Measurements from ENCODE around the gene PEX5L. TPM values are rescaled to one million over a fixed set of nuclear protein-coding genes. Genes with fewer than 3 reads are reported as not detected.
"Not testable (repeated sequence)": the region's sequence is repeated elsewhere in the genome, so short reads cannot be mapped to it uniquely, and the experiment has no call there.

Gene PEX5L
- total RNA-seq, 2 experiments from 2014 or later = not detected

GRCh38 chr3:180048103-180048502, 11.4 kb upstream of the PEX5L start:
- H3K27ac Mint-ChIP-seq = no peak overlapping the region

GRCh38 chr3:180040966-180041365, 4.2 kb upstream of the PEX5L start:
- peaks cover 44% of the 10 kb centered on the region for H3K27me3 Mint-ChIP-seq
- H3K4me1 Mint-ChIP-seq = peaks cover 9% of the 10 kb centered on the region
- H3K9me3 Mint-ChIP-seq = peaks cover 2% of the 10 kb centered on the region
- H3K36me3 Mint-ChIP-seq = no peaks in the 10 kb centered on the region
- no peak overlapping the region for H3K4me3 Mint-ChIP-seq
- no peak for DNase-seq
- H3K27ac Mint-ChIP-seq = no peak overlapping the region

More at GRCh38 chr3:180048103-180048502, 11.4 kb upstream of the PEX5L start:
- Mint-ChIP-seq H3K9me3 (no peaks in the 10 kb centered on the region), H3K27me3 (peaks cover under 1% of the 10 kb centered on the region), H3K4me3 (no peak overlapping the region), H3K4me1 (no peaks in the 10 kb centered on the region), H3K36me3 (no peaks in the 10 kb centered on the region)
- DNase-seq = no peak

- Mint-ChIP-seq H3K27ac (no peak overlapping the region), H3K9me3 (no peaks in the 10 kb centered on the region), H3K27me3 (peaks cover 61% of the 10 kb centered on the region), H3K36me3 (no peaks in the 10 kb centered on the region), H3K4me3 (peak overlapping the region; percentile 61), H3K4me1 (peaks cover 12% of the 10 kb centered on the region)
- DNase-seq = no peak
Observed at GRCh38 chr3:180036092-180036670, 556 bp downstream of the PEX5L start.

GRCh38 chr3:180026997-180027396, 9.7 kb downstream of the PEX5L start:
- Mint-ChIP-seq H3K36me3 (no peaks in the 10 kb centered on the region), H3K9me3 (no peaks in the 10 kb centered on the region), H3K4me3 (no peak overlapping the region), H3K27me3 (peaks cover under 1% of the 10 kb centered on the region), H3K4me1 (no peaks in the 10 kb centered on the region), H3K27ac (no peak overlapping the region)
- no peak for DNase-seq

GRCh38 chr3:180018543-180018942, 18.2 kb downstream of the PEX5L start:
- Mint-ChIP-seq H3K9me3 (no peaks in the 10 kb centered on the region), H3K4me3 (no peak overlapping the region), H3K36me3 (no peaks in the 10 kb centered on the region), H3K27me3 (no peaks in the 10 kb centered on the region), H3K27ac (no peak overlapping the region), H3K4me1 (no peaks in the 10 kb centered on the region)
- no peak for DNase-seq

DNA sequence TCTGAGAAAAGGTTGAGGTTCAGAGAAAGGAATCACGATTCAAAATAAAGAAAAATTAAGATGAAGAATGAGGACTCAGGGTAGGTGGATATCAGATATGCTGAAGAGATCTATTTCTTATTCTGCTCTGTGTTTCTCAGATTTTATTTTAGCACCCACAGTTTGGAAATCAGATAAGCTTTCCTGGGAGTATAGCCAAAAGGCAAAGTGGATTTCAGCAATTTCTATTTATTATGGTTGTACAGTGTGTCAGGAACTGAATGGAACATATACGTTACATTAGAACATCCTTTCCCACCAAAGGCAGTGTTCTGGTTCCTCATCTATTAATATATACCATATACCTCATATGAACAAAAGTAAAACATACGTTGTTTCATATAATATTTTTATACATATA, 18.9 kb downstream of the PEX5L start:
- H3K36me3 Mint-ChIP-seq = no peaks in the 10 kb centered on the region
- no peak overlapping the region for H3K4me3 Mint-ChIP-seq
- H3K9me3 Mint-ChIP-seq = no peaks in the 10 kb centered on the region
- H3K27me3 Mint-ChIP-seq = no peaks in the 10 kb centered on the region
- no peaks in the 10 kb centered on the region for H3K4me1 Mint-ChIP-seq
- DNase-seq = no peak
- H3K27ac Mint-ChIP-seq = no peak overlapping the region

- no peaks in the 10 kb centered on the region for H3K27me3 Mint-ChIP-seq
- no peak overlapping the region for H3K4me3 Mint-ChIP-seq
- no peaks in the 10 kb centered on the region for H3K4me1 Mint-ChIP-seq
- no peak for DNase-seq
- no peaks in the 10 kb centered on the region for H3K36me3 Mint-ChIP-seq
- peaks cover 10% of the 10 kb centered on the region for H3K9me3 Mint-ChIP-seq
- no peak overlapping the region for H3K27ac Mint-ChIP-seq
Observed at GRCh38 chr3:180011927-180012326, 24.8 kb downstream of the PEX5L start.

DNA sequence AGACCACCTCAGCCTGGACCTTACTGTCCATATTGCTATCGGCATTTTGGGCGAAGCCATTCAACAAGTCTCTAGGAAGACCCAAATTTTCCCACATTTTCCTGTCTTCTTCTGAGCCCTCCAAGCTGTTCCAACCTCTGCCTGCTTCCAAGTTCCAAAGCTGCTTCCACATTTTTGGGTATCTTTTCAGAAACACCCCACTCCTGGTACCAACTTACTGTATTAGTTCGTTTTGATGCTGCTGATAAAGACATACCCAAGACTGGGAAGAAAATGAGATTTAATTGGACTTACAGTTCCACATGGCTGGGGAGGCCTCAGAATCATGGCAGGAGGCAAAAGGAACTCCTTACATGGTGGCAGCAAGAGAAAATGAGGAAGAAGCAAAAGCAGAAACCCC, 28.4 kb downstream of the PEX5L start:
- H3K36me3 Mint-ChIP-seq, DNase-seq, H3K27me3 Mint-ChIP-seq, H3K4me3 Mint-ChIP-seq, H3K4me1 Mint-ChIP-seq, H3K27ac Mint-ChIP-seq: not testable (repeated sequence)
- peaks cover 12% of the 10 kb centered on the region for H3K9me3 Mint-ChIP-seq

GRCh38 chr3:180004542-180004941, 32.2 kb downstream of the PEX5L start:
- no peak overlapping the region for H3K4me3 Mint-ChIP-seq
- H3K4me1 Mint-ChIP-seq = no peaks in the 10 kb centered on the region
- H3K36me3 Mint-ChIP-seq = no peaks in the 10 kb centered on the region
- no peaks in the 10 kb centered on the region for H3K27me3 Mint-ChIP-seq
- H3K9me3 Mint-ChIP-seq = peaks cover 12% of the 10 kb centered on the region
- no peak overlapping the region for H3K27ac Mint-ChIP-seq
- DNase-seq = no peak

- H3K36me3 Mint-ChIP-seq = no peaks in the 10 kb centered on the region
- peaks cover 3% of the 10 kb centered on the region for H3K9me3 Mint-ChIP-seq
- DNase-seq = no peak
- H3K27ac Mint-ChIP-seq = no peak overlapping the region
- no peaks in the 10 kb centered on the region for H3K4me1 Mint-ChIP-seq
- no peaks in the 10 kb centered on the region for H3K27me3 Mint-ChIP-seq
- H3K4me3 Mint-ChIP-seq = no peak overlapping the region
Observed at GRCh38 chr3:180002006-180002405, 34.7 kb downstream of the PEX5L start.

- no peak for DNase-seq
- Mint-ChIP-seq H3K36me3 (no peaks in the 10 kb centered on the region), H3K9me3 (no peaks in the 10 kb centered on the region), H3K4me1 (no peaks in the 10 kb centered on the region), H3K4me3 (no peak overlapping the region), H3K27me3 (no peaks in the 10 kb centered on the region), H3K27ac (no peak overlapping the region)
Observed at GRCh38 chr3:180000500-180000899, 36.2 kb downstream of the PEX5L start.

DNA sequence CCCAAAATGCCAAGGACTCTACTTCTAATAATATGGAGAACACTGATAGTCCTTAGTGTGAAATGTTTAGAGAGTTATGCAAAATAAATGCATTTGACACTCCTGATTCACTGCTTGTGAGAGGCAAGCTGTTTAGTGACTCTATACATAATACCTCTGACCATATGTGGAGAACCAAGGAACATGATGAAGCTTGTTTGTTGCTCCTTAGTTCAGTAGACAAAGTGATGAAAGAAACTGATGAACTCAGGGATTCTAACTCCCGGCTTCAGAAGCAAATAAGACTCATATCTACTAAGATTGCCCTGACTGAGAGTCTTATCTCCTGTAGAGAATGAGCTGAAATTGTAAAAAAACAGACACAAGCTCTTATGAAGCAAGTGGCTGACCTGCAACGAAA, 41.3 kb downstream of the PEX5L start:
- no peak overlapping the region for H3K27ac Mint-ChIP-seq
- no peak for DNase-seq
- no peaks in the 10 kb centered on the region for H3K4me1 Mint-ChIP-seq
- no peaks in the 10 kb centered on the region for H3K9me3 Mint-ChIP-seq
- no peaks in the 10 kb centered on the region for H3K36me3 Mint-ChIP-seq
- H3K4me3 Mint-ChIP-seq = no peak overlapping the region
- no peaks in the 10 kb centered on the region for H3K27me3 Mint-ChIP-seq

DNA sequence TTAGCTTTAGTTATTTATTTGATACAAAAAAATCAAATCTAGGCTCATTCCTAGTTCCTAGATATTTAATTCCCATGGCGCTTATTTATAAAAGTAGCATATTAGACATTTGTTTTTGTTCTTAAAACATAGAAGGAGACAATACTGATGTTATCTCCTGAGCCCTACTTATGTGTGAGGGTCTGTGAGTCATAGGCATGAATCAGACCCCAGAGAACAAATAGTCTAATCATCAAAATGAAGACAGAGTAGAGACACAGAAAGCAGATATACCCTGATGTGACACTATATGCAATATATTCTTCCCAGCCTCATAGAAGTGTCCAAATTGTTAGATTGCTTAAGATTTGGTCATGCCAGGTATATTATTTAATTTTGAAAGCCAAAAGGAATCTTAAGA, 44.9 kb downstream of the PEX5L start:
- Mint-ChIP-seq H3K27me3 (no peaks in the 10 kb centered on the region), H3K4me1 (no peaks in the 10 kb centered on the region), H3K36me3 (no peaks in the 10 kb centered on the region), H3K4me3 (no peak overlapping the region), H3K9me3 (no peaks in the 10 kb centered on the region), H3K27ac (no peak overlapping the region)
- no peak for DNase-seq

- Mint-ChIP-seq H3K9me3 (no peaks in the 10 kb centered on the region), H3K36me3 (no peaks in the 10 kb centered on the region), H3K27me3 (no peaks in the 10 kb centered on the region), H3K4me3 (no peak overlapping the region), H3K27ac (no peak overlapping the region), H3K4me1 (no peaks in the 10 kb centered on the region)
- DNase-seq = no peak
Observed at GRCh38 chr3:179991104-179991503, 45.6 kb downstream of the PEX5L start.

DNA sequence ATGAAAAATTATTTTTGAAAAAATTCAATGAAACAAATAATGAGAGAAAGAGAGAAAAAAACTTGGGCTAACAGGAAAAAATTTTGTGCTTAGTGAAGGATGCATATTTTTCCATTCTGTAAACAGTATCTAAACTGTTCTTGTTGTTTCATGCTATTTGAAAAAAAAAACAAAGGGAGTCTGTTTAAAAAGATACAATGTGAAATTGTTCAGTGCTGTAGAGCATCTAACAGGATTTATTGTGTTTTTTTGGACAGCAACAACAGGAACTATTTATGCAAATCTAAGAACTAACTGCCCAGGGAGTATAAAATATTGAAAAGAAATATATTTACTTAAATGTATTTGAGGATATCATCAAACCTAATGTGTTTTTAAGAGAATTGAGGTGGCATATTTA, 55.1 kb downstream of the PEX5L start:
- Mint-ChIP-seq H3K36me3 (no peaks in the 10 kb centered on the region), H3K9me3 (no peaks in the 10 kb centered on the region), H3K27me3 (no peaks in the 10 kb centered on the region), H3K4me1 (no peaks in the 10 kb centered on the region), H3K4me3 (no peak overlapping the region), H3K27ac (no peak overlapping the region)
- DNase-seq = no peak

GRCh38 chr3:179977356-179977755, 59.4 kb downstream of the PEX5L start:
- H3K4me1 Mint-ChIP-seq = no peaks in the 10 kb centered on the region
- no peak overlapping the region for H3K27ac Mint-ChIP-seq
- peaks cover 6% of the 10 kb centered on the region for H3K27me3 Mint-ChIP-seq
- no peaks in the 10 kb centered on the region for H3K36me3 Mint-ChIP-seq
- no peak for DNase-seq
- no peak overlapping the region for H3K4me3 Mint-ChIP-seq
- no peaks in the 10 kb centered on the region for H3K9me3 Mint-ChIP-seq
